Fibroblast of skin of back (primary cell): ENCODE results near the gene KRTAP10-5.
"Not testable (repeated sequence)": the region's sequence is repeated elsewhere in the genome, so short reads cannot be mapped to it uniquely, and the experiment has no call there.

Source experiments
- DNase-seq: peaks from one replicate; pipeline ENCODE4 v3.0.0-alpha.2; 2013

KRTAP10-5 gene

GRCh38 chr21:44590897-44591800 is 10.7 kb upstream of the KRTAP10-5 start:
- not testable (repeated sequence) for DNase-seq

DNA sequence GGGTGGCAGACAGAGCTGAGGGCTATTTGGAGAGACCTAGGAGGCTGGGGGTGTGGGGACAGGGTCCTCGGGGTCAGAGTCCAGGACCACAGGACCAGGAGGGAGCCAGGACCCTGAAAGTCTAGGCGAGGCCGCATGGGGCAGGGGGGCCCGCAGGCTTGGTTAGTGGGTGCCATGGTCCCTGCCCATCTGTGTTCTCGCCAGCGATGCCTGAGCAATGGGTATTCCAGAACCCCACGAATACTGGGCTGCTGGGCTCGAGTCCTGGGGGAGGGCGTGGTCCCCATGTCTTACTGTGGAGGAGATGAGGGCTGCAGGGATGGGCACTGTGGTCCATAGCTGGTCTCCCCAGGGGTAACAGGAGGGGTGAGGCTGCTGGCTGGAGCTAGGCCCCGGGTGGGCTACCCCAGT is 9.9 kb upstream of the KRTAP10-5 start:
- DNase-seq = no peak

DNA sequence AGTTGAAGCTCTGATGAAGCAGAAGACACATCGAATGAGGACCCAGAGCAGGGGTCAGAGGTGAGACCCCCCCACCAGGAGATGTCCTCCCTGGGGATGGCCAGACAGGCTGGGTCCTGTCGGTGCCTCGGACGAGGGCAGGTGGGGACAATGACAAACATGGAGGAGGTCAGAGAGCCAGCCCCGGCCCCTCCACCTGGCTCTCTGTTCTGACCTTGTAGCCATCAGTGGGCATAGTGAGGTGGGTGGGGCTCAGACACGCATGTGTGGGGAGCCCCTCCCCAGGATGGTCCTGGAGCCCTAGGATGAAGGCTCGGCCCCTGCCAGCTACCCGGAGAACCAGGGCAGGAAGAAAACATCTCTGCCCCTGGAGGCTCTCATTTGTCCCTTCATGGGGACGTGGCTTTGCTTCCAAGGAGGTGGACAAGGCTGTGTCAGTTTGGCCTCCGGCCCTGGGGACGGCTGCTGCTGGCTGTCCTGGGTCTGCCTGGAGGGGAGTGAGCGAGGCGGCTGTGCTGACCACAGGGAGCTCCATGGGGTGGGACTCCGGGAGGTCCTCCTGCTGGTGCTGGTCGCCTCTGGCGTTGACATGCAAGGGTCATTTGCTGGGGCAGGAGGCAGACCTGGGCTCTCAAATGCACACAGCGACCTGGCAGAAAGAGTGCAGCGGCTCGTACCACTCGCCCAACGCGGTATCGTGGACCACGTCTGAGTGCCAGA is 9.3 kb upstream of the KRTAP10-5 start:
- DNase-seq = no peak

DNA sequence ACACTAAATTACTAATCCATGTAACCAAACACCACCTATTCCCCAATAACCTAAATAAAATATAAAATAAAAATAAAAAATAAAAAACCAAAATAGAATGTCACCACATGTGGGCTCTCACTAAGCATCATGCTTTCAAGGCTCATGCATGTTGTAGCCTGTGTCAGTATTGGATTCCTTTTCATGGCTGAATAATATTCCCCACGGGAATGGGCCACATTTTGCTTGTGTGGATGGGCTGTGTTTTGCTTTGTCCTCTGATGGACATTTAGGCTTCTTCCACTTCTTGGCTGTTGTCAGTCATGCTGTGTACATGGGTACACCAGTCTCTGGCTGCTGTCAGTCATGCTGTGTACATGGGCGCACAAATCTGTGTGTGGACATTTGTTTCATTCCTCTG is 8.7 kb upstream of the KRTAP10-5 start:
- DNase-seq = no peak

- no peak for DNase-seq
These were observed 5.5 kb upstream of the KRTAP10-5 start for GRCh38 chr21:44585892-44586291.

- DNase-seq = no peak
These were observed 3.4 kb upstream of the KRTAP10-5 start for GRCh38 chr21:44583800-44584147.

DNA sequence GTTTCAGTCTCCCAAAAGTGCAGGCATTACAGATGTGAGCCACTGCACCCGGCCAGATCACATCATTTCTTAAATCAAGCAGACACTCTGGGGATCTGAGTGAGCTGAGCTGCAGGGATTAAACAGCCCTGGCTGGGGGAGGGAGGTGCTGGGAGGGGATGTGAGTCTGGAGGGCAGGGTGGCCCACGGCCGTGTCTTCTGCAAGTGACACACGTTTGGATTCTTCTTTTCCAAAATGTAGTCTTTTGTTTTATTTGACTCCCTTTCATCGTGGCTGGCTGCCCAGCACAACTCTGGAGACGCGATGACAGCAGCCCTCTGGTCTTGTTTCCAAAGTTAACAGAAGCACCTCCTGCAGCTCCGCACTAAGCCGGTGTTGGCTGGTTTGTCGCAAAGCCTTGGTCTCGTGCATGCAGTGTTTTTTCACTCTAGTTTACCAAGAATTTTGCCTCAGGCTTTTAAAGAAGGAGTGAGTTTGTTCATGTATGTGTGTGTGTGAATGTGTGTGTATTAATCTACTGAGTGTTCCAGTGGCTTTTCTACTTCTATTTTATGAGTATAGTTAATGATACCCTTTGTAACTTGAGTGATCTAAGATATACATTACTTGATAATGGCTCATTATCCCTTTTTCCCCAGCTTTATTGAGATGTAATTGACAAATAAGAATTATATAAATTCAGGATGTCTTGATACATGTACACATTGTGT is 2.8 kb upstream of the KRTAP10-5 start:
- DNase-seq = no peak

DNA sequence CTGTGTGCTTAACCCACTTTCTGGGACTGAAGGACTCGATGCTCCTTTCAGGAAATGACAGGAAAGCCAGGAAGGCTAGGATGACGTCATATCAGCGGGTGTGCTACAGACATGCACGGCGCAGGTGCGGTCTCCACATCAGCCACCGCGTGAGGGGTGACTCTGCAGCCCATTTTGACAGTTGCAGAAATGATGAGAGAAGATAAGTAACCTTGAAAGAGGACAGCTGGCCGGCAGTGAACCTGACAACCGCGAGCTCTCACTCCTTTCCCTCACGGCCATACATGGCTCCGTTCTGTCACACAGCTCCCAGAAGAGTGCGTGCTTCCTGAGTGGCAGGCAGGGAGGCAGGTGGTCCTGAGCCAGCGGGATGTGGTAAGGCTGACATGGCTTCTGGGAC is 1.7 kb upstream of the KRTAP10-5 start:
- no peak for DNase-seq

DNA sequence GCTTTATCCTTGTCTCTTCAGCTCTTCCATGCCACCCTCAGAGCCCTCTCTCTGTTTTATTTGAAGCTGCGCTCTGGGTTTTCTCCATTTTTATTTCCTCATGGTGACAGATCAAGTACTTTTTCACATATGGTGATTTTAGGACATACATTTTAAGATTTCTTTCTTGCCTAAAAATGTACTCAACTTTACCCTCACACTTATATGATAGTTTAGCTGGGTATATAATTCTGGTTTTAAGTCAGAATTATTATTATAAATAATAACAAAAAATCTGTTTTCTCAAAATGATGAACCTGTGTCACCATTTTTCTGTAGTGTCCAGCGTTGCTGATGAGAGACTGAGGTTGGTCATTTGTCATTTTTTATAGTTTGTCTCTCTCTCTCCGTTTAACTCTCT is 754 bp upstream of the KRTAP10-5 start:
- no peak for DNase-seq

DNA sequence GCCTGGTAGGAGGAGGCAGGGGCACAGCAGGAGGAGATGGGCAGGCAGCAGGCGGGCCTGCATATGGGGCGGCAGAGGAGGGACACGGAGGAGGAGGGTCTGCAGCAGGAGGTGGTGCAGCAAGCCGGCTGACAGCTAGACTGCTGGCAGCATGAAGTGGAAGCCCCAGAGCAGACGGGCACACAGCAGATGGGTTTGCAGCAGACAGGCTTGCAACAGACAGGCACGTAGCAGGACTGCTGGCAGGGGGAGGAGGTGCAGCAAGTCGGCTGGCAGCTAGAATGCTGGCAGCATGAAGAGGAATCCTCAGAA is 615 bp downstream of the KRTAP10-5 start:
- DNase-seq = no peak

DNA sequence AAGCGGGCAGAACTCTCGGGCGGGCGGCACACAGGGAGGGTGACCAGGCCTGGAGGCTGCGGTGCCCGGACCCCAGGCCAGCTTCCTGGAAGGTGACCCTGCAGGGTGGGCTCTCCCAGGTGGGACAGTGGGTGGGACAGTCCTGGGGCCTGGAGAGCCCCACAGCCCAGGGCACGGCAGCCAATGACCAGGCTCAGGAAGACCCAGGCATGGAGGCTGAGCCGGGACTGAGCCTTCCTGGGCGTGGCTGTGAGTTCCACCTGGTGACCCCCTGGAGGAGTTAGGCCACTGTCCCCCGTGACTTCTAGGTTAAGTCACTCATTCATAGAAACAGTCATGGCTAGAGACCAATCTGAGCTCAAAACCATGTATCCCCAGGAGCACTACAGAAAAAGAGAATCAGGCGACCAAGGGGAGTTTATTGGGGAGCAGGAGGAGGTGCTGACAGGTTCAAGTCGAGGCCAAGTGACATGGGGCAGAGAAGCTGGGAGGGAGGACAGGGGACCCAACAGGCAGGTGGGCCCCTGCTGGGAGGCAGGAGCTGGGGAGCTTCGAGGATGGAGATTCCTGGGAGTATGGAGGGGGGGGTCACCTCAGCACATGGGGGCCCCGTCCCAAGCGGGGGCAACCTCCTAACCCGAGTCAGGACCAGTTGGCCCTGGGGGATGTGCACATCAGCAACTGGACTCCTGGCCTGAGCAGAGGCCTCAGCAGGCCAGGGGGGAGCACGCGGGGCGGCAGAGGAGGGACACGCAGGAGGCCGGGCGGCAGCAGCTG is 1.2 kb downstream of the KRTAP10-5 start:
- no peak for DNase-seq

DNA sequence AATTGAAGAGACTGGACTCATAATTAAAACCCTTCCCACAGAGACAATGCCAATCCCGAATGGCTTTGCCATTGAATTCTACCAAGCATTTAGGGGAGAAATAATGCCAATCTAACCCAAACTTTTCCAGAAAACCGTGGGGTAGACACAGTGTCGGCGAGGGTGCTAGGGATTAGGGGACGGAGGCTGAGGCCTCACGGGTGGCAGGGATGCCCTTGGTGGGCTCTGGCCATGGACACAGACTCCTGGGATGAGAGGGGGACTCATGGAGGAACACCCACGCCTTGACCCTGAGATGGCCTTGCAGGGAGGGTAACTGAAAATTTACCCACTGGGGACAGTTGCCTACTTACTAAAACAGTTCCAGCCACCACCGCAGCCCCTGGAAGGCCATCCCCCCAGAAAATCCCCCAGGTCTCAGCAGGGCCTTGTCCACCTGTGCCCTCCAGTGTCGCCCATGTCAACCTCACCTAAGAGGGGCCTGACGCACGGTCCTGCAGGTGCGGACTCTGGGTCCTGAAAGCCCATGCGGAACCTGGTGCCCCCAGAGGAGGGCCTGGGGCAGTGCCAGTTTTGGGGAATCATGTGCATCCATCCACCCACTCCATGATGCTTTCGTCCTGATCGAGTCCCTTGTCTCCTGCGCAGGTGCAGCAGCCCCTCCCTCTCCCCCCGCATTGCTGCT is 1.9 kb downstream of the KRTAP10-5 start:
- DNase-seq = no peak

DNA sequence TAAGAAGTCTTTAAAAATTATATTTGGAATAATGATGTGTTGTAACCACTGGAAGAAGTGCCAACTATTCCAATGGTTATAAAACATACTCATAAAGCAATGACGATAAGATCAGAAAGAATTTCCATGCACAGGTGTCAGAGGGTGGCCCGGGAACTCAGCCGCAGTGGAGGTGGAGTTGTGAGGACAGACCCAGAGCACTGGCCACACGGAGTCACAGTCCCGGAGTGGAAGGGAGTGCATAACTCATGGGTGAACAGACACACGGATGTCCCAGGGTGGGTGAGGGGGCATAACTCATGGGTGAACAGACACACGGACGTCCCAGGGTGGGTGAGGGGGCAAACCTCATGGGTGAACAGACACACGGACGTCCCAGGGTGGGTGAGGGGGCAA is 4.4 kb downstream of the KRTAP10-5 start:
- DNase-seq = no peak

DNA sequence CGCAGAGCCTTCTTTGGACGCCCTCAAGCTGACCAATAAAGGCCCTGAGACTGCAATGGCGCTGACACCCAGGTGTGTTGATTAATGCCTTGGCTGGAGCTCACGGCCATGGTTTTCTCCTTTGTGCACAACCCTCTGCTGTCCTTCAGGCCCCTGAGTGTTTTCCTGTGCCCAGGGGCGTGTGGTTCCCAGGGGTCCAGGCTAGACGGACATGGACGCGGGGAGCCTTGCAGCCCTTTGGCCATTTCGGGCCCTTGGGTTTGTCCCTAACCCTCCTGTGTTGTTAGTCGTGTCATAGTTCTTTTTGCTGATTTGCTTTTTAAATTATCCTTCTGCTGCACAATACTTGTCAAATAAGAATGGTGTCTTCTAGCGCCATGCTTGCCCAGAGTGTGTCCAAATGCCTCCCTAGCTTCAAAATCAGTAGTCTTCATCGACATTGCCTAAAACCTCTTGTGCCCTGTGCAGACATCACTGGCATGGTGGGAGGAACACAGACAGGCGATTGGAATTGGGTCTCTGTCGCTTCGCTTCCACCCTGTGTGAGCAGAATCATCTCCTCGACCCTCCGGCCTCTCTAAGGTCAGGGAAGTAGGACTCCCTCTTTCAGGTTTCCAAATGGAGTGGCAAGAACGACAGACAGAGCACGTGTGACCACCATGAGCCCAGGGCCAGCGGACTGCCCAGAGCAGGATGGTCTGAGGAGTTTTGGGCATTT is 4.9 kb downstream of the KRTAP10-5 start:
- no peak for DNase-seq

- no peak for DNase-seq
These were observed 5.7 kb downstream of the KRTAP10-5 start for GRCh38 chr21:44574457-44575306.

DNA sequence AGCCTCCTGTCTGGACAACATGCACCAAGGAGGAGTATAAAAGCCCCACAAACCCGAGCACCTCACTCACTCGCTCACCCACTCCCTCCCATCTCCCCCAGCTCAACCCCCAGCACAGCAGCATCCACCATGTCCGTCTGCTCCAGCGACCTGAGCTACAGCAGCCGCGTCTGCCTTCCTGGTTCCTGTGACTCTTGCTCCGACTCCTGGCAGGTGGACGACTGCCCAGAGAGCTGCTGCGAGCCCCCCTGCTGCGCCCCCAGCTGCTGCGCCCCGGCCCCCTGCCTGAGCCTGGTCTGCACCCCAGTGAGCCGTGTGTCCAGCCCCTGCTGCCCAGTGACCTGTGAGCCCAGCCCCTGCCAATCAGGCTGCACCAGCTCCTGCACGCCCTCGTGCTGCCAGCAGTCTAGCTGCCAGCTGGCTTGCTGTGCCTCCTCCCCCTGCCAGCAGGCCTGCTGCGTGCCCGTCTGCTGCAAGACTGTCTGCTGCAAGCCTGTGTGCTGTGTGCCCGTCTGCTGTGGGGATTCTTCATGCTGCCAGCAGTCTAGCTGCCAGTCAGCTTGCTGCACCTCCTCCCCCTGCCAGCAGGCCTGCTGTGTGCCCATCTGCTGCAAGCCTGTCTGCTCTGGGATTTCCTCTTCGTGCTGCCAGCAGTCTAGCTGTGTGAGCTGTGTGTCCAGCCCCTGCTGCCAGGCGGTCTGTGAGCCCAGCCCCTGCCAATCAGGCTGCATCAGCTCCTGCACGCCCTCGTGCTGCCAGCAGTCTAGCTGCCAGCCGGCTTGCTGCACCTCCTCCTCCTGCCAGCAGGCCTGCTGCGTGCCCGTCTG is 6.6 kb downstream of the KRTAP10-5 start, which contains the start of gene KRTAP10-4:
Gene KRTAP10-4 (plus strand): TSS at position 100 of the 827 bp plus-strand sequence. CDS start 30 bp downstream, at position 130.
- not testable (repeated sequence) for DNase-seq

DNA sequence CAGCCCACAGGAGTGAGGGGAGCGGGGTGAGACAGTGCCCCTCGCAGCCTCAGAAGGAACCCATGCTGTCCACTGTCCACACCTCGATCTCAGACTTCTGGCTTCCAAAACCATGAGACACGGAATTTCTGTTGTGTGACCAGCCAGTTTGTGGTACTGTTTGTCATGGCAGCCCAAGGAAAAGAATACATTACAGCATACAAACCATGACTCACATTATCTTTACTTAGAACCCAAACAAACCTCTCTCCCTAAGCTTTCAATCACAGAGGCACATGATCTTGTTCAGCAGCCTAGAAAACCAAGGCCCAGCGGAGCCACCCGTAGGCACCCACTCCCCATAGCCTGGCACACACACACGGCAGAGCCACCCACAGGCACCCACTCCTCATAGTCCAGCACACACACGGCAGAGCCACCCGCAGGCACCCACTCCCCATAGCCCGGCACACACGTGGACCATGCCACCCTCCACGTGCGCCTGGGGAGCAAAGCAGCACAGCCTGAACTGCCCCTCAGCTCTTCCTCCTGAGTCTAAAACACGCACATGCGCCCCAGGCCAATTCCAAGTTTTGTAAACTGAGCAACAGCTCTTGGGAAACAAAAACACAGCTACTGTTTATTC is 7.3 kb downstream of the KRTAP10-5 start:
- DNase-seq = peak; percentile 20

DNA sequence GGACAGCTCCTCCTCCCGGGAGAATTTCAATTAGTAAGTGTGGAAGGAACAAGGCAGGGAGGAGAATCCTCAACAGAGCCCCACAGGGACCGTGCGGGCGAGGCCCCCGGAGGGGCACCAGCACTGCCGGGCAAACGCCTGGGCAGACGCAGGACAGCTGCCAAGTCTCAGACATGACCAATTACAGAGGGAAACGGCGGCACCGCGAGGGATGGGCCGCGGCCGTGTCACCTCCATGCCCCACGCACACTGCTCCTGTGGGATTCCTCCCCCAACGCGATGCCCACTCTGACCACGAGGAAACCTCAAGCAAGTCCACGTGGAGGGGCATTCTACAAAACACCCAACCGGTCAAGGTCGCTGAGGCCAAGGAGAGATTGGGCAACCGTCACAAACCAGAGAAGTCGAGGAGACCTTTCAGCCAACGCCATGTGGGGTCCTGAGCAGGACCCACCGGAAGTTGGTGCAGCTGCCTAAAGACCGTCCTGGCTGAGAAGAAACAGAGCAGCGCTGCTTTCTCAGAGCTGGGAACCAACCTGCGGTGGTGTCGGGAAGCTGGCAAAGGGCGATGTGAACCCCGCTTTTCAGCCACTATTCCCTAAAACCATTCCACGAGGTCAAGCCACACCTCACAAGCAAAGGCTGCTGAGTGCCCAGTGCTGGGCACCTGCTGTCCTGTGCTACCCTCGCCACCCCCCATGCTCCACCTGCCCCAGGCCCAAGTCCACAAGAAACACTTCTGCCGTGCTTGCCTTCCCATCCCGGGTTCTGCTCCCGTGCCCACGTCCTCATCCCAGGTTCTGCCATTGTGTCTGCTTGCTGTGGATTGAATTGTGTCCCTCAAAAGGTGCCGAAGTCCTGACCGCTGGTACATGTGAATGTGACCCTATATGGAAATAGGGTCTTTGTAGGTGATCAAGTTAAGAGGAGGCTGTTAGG is 8.3 kb downstream of the KRTAP10-5 start:
- no peak for DNase-seq
